HG03354 (cell line): Measurements from ENCODE around the gene BMAL1.
"Not testable (repeated sequence)": the region's sequence is repeated elsewhere in the genome, so short reads cannot be mapped to it uniquely, and the experiment has no call there.

Experiments used
- ATAC-seq: cut with Tn5 transposase; IDR thresholded peaks from one replicate; pipeline ENCODE4 v1.9.1; 2021; ENCODE audit warnings: mild to moderate bottlenecking; ENCODE audit not compliant: unreplicated experiment, poor library complexity, severe bottlenecking

Gene BMAL1

GRCh38 chr11:13277768-13278608 lies at the start of gene BMAL1:
BMAL1 (plus strand) TSS chr11:13277790; CDS start chr11:13354309, 76,519 bp downstream.
- ATAC-seq, result peak; percentile 39

DNA sequence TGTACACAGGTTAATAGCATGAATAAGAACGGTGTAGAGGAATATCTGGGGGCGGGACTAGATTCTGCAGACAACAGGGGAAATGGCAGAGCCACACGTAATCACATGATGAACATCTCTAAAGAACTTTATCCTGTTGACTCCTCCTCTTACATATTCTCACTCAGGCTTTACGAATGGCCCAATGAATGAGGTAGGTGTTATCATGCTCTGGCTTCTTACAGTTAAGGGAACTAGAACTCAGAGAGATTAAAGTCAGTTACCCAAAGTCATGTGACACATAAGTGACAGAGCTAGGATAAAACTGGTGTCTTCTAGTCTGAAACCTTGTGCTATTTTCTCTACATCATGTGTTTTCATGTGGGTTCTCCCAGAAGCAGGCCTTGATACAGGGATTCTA lies 49.0 kb upstream of the BMAL1 start:
- ATAC-seq, result no peak

DNA sequence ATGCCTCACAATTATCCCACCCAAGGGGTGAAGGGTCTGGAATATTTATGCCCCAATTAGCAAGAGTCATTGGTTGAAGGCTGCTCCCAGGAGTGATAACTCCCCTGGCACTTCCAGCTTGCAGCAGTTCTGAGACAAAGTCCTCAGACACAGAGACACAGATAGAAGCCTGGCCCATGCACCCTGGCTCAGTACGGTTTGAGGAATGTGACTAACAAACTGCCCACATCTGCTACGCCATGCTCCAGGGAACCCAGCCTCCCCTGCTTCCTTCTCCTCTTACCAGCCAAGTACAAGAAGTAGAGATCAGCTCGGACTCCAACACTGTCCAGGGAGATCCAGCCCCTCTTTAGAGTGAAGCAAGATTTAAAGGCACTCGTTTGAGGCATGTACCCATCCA lies 48.5 kb upstream of the BMAL1 start:
- no peak for ATAC-seq

GRCh38 chr11:13229711-13230318 lies 47.8 kb upstream of the BMAL1 start:
- ATAC-seq, result no peak

- ATAC-seq, result no peak
Measured at GRCh38 chr11:13233173-13233745, 44.3 kb upstream of the BMAL1 start.

GRCh38 chr11:13235895-13236294 lies 41.7 kb upstream of the BMAL1 start:
- ATAC-seq, result no peak

DNA sequence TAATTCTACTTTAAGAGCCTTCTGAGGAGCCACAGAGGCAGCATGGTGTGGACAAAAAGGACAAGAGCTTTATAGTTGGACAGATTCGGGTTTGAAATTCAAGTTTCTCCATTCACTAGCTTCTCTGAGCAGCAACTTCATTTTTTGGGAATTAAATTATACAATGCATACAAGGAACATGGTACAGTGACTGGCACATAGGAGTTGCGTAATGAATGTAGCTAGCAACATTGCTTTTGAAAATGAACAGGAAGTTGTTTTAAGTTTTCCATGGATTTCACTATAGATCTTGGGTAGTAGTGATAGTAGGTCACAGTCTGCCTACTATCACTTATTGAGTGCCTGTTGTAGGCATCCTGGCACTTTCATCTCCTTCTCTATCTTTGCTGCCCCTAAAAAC lies 41.0 kb upstream of the BMAL1 start:
- ATAC-seq, result no peak

DNA sequence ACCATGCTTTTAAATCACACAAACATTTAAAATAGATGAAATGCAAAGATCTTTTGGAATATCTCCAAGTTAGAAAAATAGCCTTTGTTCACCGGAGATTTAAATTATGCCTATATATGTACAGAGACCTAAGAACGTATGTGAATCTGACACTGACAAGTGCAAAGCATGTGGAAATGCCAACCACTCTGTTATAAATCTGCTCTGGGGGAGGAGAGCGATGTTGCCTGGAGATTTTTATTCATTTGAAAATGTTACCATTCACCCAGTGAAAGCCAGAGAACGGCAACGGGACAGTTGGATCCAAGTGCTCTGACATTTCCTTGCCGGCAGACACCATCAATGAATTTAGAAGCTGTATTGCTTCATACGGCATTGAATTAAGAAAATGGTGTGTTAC lies 39.8 kb upstream of the BMAL1 start:
- ATAC-seq, result no peak

GRCh38 chr11:13238879-13239514 lies 38.6 kb upstream of the BMAL1 start:
- peak; percentile 76 for ATAC-seq

GRCh38 chr11:13242564-13242963 lies 35.0 kb upstream of the BMAL1 start:
- ATAC-seq, result no peak

GRCh38 chr11:13247606-13248296 lies 29.8 kb upstream of the BMAL1 start:
- no peak for ATAC-seq

DNA sequence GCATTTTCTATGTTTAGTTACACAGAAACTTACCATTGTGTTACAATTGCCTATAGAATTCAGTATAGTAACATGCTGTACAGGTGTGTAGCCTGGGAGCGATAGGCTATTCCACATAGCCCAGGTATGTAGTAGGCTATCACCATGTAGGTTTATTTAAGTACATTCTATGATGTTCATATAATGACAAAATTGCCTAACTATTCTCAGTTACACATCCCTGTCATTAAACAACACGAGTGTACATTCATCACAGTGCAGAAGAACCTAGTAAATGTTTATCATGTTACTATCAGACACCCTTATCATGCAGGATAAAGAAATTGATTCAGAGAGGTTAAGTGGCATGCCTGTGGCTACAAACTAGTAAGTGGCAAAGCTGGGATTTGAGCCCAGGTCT lies 28.4 kb upstream of the BMAL1 start:
- ATAC-seq, result no peak

DNA sequence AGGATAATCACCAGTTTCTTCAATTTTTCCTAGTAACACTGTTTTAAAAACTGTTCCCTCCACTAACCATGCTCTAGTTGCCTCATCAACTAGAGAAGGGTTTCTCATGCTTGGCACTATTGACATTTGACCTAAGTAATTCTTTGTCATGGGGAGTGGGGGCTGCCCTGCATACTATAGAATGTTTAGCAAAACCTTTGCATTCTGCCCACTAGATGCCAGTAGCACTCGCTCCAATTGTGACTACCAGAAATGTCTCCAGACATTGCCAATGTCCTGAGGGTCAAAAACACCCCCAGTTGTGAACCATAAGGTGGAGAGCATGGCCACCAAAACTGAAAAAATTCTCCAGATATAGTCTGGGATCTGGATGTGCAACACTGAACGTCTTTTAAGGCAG lies 27.6 kb upstream of the BMAL1 start:
- ATAC-seq, result no peak

DNA sequence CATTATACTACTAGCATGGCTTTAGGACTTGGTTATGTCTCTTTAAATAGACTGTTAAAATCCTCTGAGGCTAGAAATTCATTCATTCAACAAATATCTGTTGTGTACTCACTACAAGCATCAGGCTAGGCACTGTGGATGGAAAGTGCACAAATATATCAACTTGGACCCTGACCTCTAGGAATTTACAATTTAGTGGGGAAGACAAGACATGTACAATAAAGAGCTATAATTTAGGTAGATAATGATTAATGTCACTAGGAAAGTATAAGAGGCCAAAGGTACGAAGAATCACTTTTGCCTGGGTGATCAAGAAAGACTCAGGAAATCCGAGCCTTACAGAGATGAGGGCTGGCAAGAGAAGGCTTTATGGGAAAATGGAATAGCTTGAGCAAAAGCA lies 25.6 kb upstream of the BMAL1 start:
- no peak for ATAC-seq

DNA sequence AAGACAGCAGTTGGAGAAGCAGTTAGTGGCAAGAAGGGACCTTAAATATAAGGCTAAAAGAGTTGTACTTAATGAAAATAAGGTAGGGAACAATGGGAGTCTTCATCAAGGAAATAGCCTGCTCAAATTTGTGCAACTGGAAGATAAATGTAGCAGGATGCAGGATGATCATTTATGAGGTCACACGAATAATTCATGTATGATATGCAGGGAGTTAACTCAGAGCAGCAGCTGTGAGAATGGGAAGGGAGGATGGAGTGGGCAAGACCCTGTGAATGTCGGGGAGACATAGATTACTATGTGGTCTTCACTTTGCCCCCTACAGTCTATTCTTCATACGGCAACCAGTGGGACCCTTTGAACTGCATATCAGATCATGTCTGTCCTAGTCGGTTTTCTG lies 25.2 kb upstream of the BMAL1 start:
- no peak for ATAC-seq

DNA sequence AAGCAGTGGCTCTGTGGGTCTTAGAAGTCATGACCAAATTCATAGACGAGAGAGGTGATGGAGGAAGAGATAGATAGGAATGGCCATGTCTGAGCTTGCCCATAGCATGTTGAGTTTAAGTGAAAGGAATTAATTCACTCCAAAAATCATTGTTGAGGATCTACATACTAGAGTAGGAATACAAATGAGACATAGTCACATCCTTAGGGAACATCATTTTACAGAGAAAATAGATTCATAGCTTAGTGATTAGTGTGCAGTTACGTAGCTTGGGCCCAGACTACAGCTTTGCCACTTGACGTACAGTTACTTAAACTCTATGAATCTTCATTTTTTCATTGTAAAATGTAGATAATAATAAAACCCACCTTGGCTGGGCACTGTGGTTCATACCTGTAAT lies 21.4 kb upstream of the BMAL1 start:
- ATAC-seq, result no peak

DNA sequence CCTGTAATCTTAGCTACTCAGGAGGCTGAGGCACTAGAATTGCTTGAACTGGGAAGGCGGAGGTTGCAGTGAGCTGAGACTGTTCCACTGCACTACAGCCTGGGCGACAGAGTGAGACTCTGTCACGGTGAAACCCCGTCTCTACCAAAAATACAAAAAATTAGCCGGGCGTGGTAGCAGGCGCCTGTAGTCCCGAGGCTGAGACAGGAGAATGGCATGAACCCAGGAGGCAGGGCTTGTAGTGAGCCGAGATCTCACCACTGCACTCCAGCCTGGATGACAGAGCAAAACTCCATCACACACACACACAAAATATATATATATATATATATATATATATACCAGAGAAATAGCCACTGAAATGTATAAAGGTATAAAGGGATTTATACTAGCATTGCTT lies 19.5 kb upstream of the BMAL1 start:
- ATAC-seq, result not testable (repeated sequence)

DNA sequence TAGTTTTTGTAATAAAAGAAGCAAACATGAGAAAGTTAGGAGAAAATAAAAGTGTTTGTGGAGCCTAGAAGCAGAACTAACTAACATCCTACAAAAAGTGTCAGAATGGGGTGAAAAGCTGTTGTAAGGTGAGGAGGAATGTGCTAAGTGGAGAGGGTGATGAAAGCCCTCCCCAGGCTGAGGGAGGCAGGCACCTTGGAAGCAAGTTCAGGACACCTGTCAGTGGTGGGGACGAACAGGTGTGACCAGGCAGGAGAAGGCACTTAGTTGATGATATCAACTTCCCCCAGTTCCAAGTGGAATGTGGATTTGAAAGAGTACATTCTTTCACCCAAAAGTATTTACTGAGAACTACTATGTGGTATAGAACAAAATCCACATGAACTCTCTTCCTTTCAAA lies 18.7 kb upstream of the BMAL1 start:
- ATAC-seq, result no peak

DNA sequence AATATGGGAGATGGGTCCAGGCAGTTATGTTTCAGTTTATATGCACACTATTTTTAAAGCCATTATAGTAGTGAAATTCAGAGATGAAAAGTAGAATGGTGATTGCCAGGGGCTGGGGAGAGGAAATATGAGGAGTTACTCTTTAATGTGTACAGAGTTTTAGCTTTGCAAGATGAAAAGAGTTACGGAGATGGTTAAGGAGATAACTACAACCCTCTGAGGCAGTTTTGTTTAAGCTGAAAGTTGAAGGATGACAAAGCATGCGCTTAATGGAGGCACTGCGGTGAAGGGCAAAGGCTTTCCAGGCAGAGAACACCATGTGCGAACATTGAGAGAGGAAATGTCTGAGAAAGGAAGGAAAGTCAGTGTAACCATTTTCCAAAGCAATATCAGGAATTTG lies 18.2 kb upstream of the BMAL1 start:
- ATAC-seq, result no peak
